Transverse colon (tissue), 4 donors: ENCODE measurements around the gene GTPBP3. TPM values are rescaled to one million over a fixed set of nuclear protein-coding genes. Genes with fewer than 3 reads are reported as not detected.
A peak's percentile ranks its signal among the peaks of the same experiment; 100 is the strongest.

Experiments used
- DNase-seq: peaks from one replicate; pipeline ENCODE4 v3.0.0-alpha.2; 2019
- H3K27ac ChIP-seq, 4 donors: fragments of 200-600 bp; sonication (generic); 2 replicates each; pipeline ENCODE4 v1.5.1; 2016 to 2018; ENCODE audit warnings: inconsistent platforms in 4 of 4
- H3K27me3 ChIP-seq: fragments of 200-600 bp; sonication (generic); 2 replicates; pipeline ENCODE4 v1.5.1; 2017; ENCODE audit warnings: inconsistent platforms
- H3K36me3 ChIP-seq, 4 donors: fragments of 200-600 bp; sonication (generic); 2 replicates each; pipeline ENCODE4 v1.5.1; 2017 to 2019; ENCODE audit warnings: inconsistent platforms in 4 of 4
- H3K4me1 ChIP-seq, 4 donors: fragments of 200-600 bp; sonication (generic); 2 replicates each; pipeline ENCODE4 v1.5.1; 2017 to 2020; ENCODE audit warnings: inconsistent platforms in 4 of 4
- H3K4me3 ChIP-seq, 4 donors: fragments of 200-600 bp; sonication (generic); 1 replicate in 1 of 4; 2 replicates in 3 of 4; pipeline versions ENCODE4 v1.5.1 to v1.6.1; 2017 to 2019; ENCODE audit warnings: inconsistent platforms in 4 of 4
- H3K9me3 ChIP-seq, 2 donors: fragments of 200-600 bp; sonication (generic); 2 replicates each; pipeline ENCODE4 v1.5.1; 2017 to 2019; ENCODE audit warnings: inconsistent platforms in 2 of 2
- EP300 ChIP-seq: sonication (generic); formaldehyde crosslinking; IDR thresholded peaks from one replicate; pipeline ENCODE4 v1.6.1; 2017; ENCODE audit warnings: antibody characterized with exemption, low read depth
- POLR2A ChIP-seq: fragments of 450-650 bp; IDR thresholded peaks from one replicate; pipeline ENCODE4 v1.6.1; 2016; ENCODE audit warnings: antibody characterized with exemption, mild to moderate bottlenecking, moderate library complexity
- POLR2AphosphoS5 ChIP-seq, 3 donors: sonication (generic); formaldehyde crosslinking; IDR thresholded peaks; one replicate each; pipeline ENCODE4 v1.6.1; 2016; ENCODE audit warnings: antibody characterized with exemption in 3 of 3
- WGBS, 2 donors: methylation state at CpG; one replicate each; pipeline ENCODE4 v1.1.5; 2018; ENCODE audit warnings: low coverage in 1 of 2; 5-methylcytosine and 5-hydroxymethylcytosine counted together
- in situ Hi-C, 4 donors: fragments of 200-750 bp; cut with MboI; loops; one replicate each; pipeline versions ENCODE4 v1.15.0 to v1.15.1; 2017; ENCODE audit warnings: low sequenced_read_pairs in 3 of 4, low pct_ligation_motif_present in 1 of 4, low pct_unique_long_range_greater_than_20kb in 1 of 4
- intact Hi-C: fragments of 100-400 bp; cut with DNase I; formaldehyde crosslinking; loops from one replicate; pipeline ENCODE4 v1.15.1; 2023; ENCODE audit warnings: low total_unique reads
- total RNA-seq, 4 donors: library from RNA; depleted of rRNA; stranded (reverse); fragments of >200 nt; gene quantifications; one replicate each; pipeline ENCODE4 v1.1.0, GENCODE V29; 2016
- TF ChIP-seq, protein P1 (sequence below), 5 experiments: fragments of 200-600 bp in 3 of 5; fragments of 450-650 bp in 2 of 5; sonication (generic) in 3 of 5; IDR thresholded peaks; 1 replicate in 2 of 5; 2 replicates in 3 of 5; pipeline ENCODE4 v1.5.1; 2016 to 2017; ENCODE audit warnings: antibody characterized with exemption in 5 of 5, inconsistent platforms in 3 of 5, mild to moderate bottlenecking in 2 of 5, moderate library complexity in 1 of 5

The GTPBP3 gene
- 100 to 1,000 TPM in 1 of 4 donors, 10 to 100 TPM in 3; 24.7 to 206 (median 30.5) TPM for total RNA-seq

- Histone ChIP-seq H3K27ac (peak within 1 kb of the TSS; percentile 94 to 99 (median 98)), H3K4me1 (peaks cover 16 to 47% (median 28%) of the 10 kb centered on the region in 4 donors), H3K36me3 (no peaks in the 10 kb centered on the region), H3K27me3 (no peaks in the 10 kb centered on the region), H3K9me3 (no peaks in the 10 kb centered on the region), H3K4me3 (peak within 1 kb of the TSS; percentile 49 to 93 (median 68))
- DNase-seq: peak; percentile 97
- WGBS, 2 donors: 0% methylated on average over 38 of the region's 41 CpGs; no CpG with 5 or more reads in 1 of the 2 donors
- TF ChIP-seq POLR2A (peak; percentile 54), EP300 (no peak), POLR2AphosphoS5 (IDR thresholded peaks at IDR 0.05) (peak; percentile 53 to 79 (median 68))
- TF ChIP-seq, protein P1, sequence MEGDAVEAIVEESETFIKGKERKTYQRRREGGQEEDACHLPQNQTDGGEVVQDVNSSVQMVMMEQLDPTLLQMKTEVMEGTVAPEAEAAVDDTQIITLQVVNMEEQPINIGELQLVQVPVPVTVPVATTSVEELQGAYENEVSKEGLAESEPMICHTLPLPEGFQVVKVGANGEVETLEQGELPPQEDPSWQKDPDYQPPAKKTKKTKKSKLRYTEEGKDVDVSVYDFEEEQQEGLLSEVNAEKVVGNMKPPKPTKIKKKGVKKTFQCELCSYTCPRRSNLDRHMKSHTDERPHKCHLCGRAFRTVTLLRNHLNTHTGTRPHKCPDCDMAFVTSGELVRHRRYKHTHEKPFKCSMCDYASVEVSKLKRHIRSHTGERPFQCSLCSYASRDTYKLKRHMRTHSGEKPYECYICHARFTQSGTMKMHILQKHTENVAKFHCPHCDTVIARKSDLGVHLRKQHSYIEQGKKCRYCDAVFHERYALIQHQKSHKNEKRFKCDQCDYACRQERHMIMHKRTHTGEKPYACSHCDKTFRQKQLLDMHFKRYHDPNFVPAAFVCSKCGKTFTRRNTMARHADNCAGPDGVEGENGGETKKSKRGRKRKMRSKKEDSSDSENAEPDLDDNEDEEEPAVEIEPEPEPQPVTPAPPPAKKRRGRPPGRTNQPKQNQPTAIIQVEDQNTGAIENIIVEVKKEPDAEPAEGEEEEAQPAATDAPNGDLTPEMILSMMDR (IDR thresholded peaks at IDR 0.05): no peak
- intact Hi-C loops: no loop called here
- in situ Hi-C loops: no loop called here
Observed at GRCh38 chr19:17336872-17337674, at the start of gene GTPBP3. TSS of gene GTPBP3 (plus strand) at chr19:17337553. CDS start at chr19:17337612, 59 bp downstream.

- DNase-seq: peak; percentile 71
- WGBS, 2 donors: 19 to 73% methylated on average over 3 to 22 of the region's 22 CpGs
- Histone ChIP-seq H3K4me1 (peaks cover 0 to 14% (median 9%) of the 10 kb centered on the region in 4 donors), H3K27me3 (no peaks in the 10 kb centered on the region), H3K36me3 (no peaks in the 10 kb centered on the region), H3K4me3 (no peak overlapping the region), H3K9me3 (no peaks in the 10 kb centered on the region), H3K27ac (no peak overlapping the region)
- in situ Hi-C loops: loop anchor here (10.0 to 25.0 kb wide), 5 partner anchors 75 to 527 kb away; partner anchors contain the start of gene USE1 (in 1 of the 4)
- TF ChIP-seq POLR2AphosphoS5 (IDR thresholded peaks at IDR 0.05): no peak
- TF ChIP-seq, protein P1 (IDR thresholded peaks at IDR 0.05): peak in 1 of 5 experiments; percentile 9
- intact Hi-C loops: no loop called here
Observed at GRCh38 chr19:17289489-17289888, 47.9 kb upstream of the GTPBP3 start.

DNA sequence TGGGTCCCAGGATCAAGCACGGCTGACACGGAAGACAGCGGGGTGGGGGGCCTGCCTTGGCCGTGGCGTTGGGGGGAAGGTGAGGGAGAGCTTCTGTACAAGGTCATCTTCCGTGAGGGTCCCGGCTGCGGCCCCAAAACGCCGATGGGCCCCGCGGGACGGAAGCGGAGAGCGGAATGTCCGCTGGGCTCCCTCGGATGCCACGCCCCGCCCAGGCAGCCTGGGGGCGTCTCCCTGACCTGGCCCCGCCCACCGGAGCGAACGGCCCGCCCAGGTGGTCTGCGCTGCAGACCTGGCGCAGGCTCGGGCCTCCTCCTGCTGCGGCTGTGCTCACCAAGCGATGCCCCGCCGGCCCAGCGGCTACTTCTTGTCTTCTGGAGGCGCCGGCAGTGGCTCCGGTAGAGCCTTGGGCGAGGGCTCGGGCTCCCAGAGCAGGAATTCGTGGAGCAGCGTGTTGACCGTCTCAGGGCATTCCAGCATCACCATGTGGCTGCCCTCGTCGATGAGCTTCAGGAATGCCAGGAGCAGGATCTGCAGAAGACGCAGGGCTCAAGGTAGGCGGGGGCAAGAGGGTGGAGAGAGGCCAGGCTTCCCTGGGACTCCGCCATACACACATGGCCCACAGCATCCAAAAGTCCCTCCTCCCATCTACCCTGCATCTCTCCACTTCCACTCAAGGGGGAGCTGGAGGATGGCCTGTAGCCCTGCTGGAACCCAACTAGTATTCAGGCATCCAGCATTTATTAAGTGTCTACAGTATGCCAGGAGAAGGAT lies 44.9 kb upstream of the GTPBP3 start:
- in situ Hi-C loops: loop anchor here in 2 of 4 donors (25.0 kb wide), 2 partner anchors 230 to 530 kb away; no protein-coding TSS in a partner anchor
- DNase-seq: peak; percentile 85
- Histone ChIP-seq H3K27ac (peak overlapping the region; percentile 62 to 90 (median 82)), H3K9me3 (no peaks in the 10 kb centered on the region), H3K27me3 (no peaks in the 10 kb centered on the region), H3K36me3 (no peaks in the 10 kb centered on the region), H3K4me1 (peaks cover 0 to 14% (median 9%) of the 10 kb centered on the region in 4 donors), H3K4me3 (peak overlapping the region; percentile 36 to 61 (median 50))
- intact Hi-C loops: no loop called here
- 0% methylated on average over 35 of the region's 46 CpGs; no CpG with 5 or more reads in 1 of the 2 donors for WGBS, 2 donors
- TF ChIP-seq EP300 (no peak), POLR2A (peak; percentile 52)
- TF ChIP-seq, protein P1 (IDR thresholded peaks at IDR 0.05): peak; percentile 62 to 83 (median 70)

GRCh38 chr19:17293605-17294004 lies 43.7 kb upstream of the GTPBP3 start:
- Histone ChIP-seq H3K4me3 (no peak overlapping the region), H3K27ac (peak overlapping the region in 2 of 4 donors; percentile 78 to 86), H3K4me1 (peaks cover 0 to 14% (median 9%) of the 10 kb centered on the region in 4 donors), H3K27me3 (no peaks in the 10 kb centered on the region), H3K9me3 (no peaks in the 10 kb centered on the region), H3K36me3 (no peaks in the 10 kb centered on the region)
- DNase-seq: no peak
- WGBS, 2 donors: 90 to 91% methylated on average over 7 to 14 of the region's 14 CpGs
- intact Hi-C loops (no loop called here), in situ Hi-C loops (loop anchor here in 2 of 4 donors (25.0 kb wide), 2 partner anchors 231 to 531 kb away; no protein-coding TSS in a partner anchor)
- no peak for TF ChIP-seq EP300
- no peak for TF ChIP-seq POLR2AphosphoS5 (IDR thresholded peaks at IDR 0.05)
- TF ChIP-seq, protein P1 (IDR thresholded peaks at IDR 0.05): no peak
- TF ChIP-seq POLR2A: no peak
